ENCODE data around the gene NFATC2IP. TPM values are rescaled to one million over a fixed set of nuclear protein-coding genes. Genes with fewer than 3 reads are reported as not detected.
A peak's percentile ranks its signal among the peaks of the same experiment; 100 is the strongest.

The NFATC2IP gene
- total RNA-seq, 2 experiments from 2014 or later = 57.7 to 64.6 TPM

- intact Hi-C loops (cut with micrococcal nuclease) = loop anchor here (1.0 kb wide), 3 partner anchors 13 to 34 kb away; partner anchors contain the start of gene SPNS1
- H3K27me3 Mint-ChIP-seq = no peaks in the 10 kb centered on the region
- H3K36me3 Mint-ChIP-seq = no peaks in the 10 kb centered on the region
- H3K4me1 Mint-ChIP-seq (ENCODE audit: low read depth) = peaks cover 54% of the 10 kb centered on the region
- ChIA-PET POLR2A (interaction anchor here (0.6 to 1.9 kb wide), 8 partner anchors 9 to 67 kb away, joined by 3 to 18 read pairs (median 4); no protein-coding TSS in a partner anchor), CTCF (interaction anchor here (1.2 to 1.9 kb wide), 3 partner anchors 12 to 30 kb away, joined by 3 to 9 read pairs (median 3); no protein-coding TSS in a partner anchor)
- peak overlapping the region; percentile 34 for H3K4me3 Mint-ChIP-seq
- H3K9me3 Mint-ChIP-seq = no peaks in the 10 kb centered on the region
- peak; percentile 89 for DNase-seq
- peak overlapping the region; percentile 88 for H3K27ac Mint-ChIP-seq
Measured at GRCh38 chr16:29007730-29008593, 57.2 kb downstream of the NFATC2IP start.

GRCh38 chr16:29009050-29009837, 58.5 kb downstream of the NFATC2IP start:
- no peaks in the 10 kb centered on the region for H3K9me3 Mint-ChIP-seq
- ChIA-PET CTCF (interaction anchor here (1.4 to 1.9 kb wide), 2 partner anchors 11 to 31 kb away, joined by 3 to 9 read pairs; no protein-coding TSS in a partner anchor), POLR2A (interaction anchor here (1.5 to 1.9 kb wide), 3 partner anchors 12 to 20 kb away, joined by 4 to 18 read pairs (median 7); no protein-coding TSS in a partner anchor)
- peak overlapping the region; percentile 88 for H3K27ac Mint-ChIP-seq
- H3K27me3 Mint-ChIP-seq = no peaks in the 10 kb centered on the region
- H3K4me3 Mint-ChIP-seq = peak overlapping the region; percentile 31
- no peaks in the 10 kb centered on the region for H3K36me3 Mint-ChIP-seq
- peak; percentile 76 for DNase-seq
- H3K4me1 Mint-ChIP-seq (ENCODE audit: low read depth) = peaks cover 62% of the 10 kb centered on the region
- intact Hi-C loops (cut with micrococcal nuclease) = no loop called here

DNA sequence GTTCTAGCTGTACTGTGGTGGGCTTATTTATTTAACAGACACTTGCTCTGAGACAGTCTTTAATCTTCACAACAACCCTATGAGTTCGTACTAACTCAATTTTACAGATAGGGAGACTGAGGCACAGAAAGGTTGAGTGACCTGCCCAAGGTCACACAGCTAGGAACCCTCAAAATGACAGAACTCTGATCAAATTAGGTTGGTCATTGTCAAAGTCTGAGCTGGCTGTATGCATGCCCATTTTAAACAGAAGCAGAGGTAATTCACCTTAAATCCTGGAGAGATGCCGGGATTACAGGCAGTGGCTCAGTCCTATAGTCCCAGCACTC, 59.1 kb downstream of the NFATC2IP start:
- ChIA-PET CTCF (interaction anchor here (1.3 kb wide), 1 partner anchor 36 kb away, joined by 3 read pairs; no protein-coding TSS in a partner anchor), POLR2A (no interaction called here)
- no peak for DNase-seq
- no peaks in the 10 kb centered on the region for H3K9me3 Mint-ChIP-seq
- H3K4me3 Mint-ChIP-seq = no peak overlapping the region
- H3K36me3 Mint-ChIP-seq = no peaks in the 10 kb centered on the region
- intact Hi-C loops (cut with micrococcal nuclease) = no loop called here
- no peaks in the 10 kb centered on the region for H3K27me3 Mint-ChIP-seq
- peak overlapping the region; percentile 88 for H3K27ac Mint-ChIP-seq
- peaks cover 63% of the 10 kb centered on the region for H3K4me1 Mint-ChIP-seq (ENCODE audit: low read depth)

- DNase-seq = peak; percentile 39
- peaks cover 66% of the 10 kb centered on the region for H3K4me1 Mint-ChIP-seq (ENCODE audit: low read depth)
- POLR2A ChIA-PET = interaction anchor here (0.7 kb wide), 1 partner anchor 16 kb away, joined by 3 read pairs; no protein-coding TSS in a partner anchor
- no peaks in the 10 kb centered on the region for H3K27me3 Mint-ChIP-seq
- no peak overlapping the region for H3K27ac Mint-ChIP-seq
- H3K36me3 Mint-ChIP-seq = no peaks in the 10 kb centered on the region
- no peaks in the 10 kb centered on the region for H3K9me3 Mint-ChIP-seq
- CTCF ChIA-PET = interaction anchor here (0.6 to 1.7 kb wide), 4 partner anchors 9 to 1038 kb away, joined by 3 to 6 read pairs (median 4); no protein-coding TSS in a partner anchor
- intact Hi-C loops (cut with micrococcal nuclease) = no loop called here
- H3K4me3 Mint-ChIP-seq = no peak overlapping the region
Measured at GRCh38 chr16:29011112-29011511, 60.4 kb downstream of the NFATC2IP start.

DNA sequence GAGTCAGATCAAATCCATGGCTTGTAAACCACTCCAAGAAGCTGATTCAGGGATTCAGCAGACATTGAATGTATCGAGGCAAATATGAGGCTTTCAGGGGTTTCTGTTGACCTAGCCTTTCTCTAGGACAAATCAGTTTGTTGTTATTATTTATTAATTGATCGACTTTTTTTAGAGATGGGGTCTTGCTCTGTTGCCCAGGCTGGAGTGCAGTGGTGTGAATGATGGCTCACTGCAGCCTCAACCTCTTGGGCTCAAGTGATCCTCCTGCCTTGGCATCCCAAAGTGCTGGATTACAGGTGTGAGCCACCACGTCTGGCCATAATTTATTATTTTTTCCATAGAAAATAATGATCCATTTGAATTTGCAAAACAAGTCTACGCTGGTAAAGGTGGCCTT, 61.1 kb downstream of the NFATC2IP start:
- Mint-ChIP-seq H3K36me3 (no peaks in the 10 kb centered on the region), H3K27me3 (no peaks in the 10 kb centered on the region), H3K4me1 (ENCODE audit: low read depth) (peaks cover 68% of the 10 kb centered on the region), H3K27ac (peak overlapping the region; percentile 90), H3K4me3 (no peak overlapping the region), H3K9me3 (no peaks in the 10 kb centered on the region)
- ChIA-PET POLR2A (no interaction called here), CTCF (interaction anchor here (1.3 to 1.7 kb wide), 2 partner anchors 8 to 10 kb away, joined by 6 read pairs; no protein-coding TSS in a partner anchor)
- no peak for DNase-seq
- intact Hi-C loops (cut with micrococcal nuclease) = no loop called here

- no peaks in the 10 kb centered on the region for H3K9me3 Mint-ChIP-seq
- peaks cover 62% of the 10 kb centered on the region for H3K4me1 Mint-ChIP-seq (ENCODE audit: low read depth)
- no peaks in the 10 kb centered on the region for H3K27me3 Mint-ChIP-seq
- ChIA-PET CTCF (no interaction called here), POLR2A (interaction anchor here (0.7 to 1.1 kb wide), 2 partner anchors 23 to 26 kb away, joined by 3 read pairs; no protein-coding TSS in a partner anchor)
- H3K36me3 Mint-ChIP-seq = no peaks in the 10 kb centered on the region
- peak overlapping the region; percentile 90 for H3K27ac Mint-ChIP-seq
- peak; percentile 55 for DNase-seq
- intact Hi-C loops (cut with micrococcal nuclease) = loop anchor here (1.0 kb wide), 1 partner anchor 8 kb away; no protein-coding TSS in a partner anchor
- H3K4me3 Mint-ChIP-seq = no peak overlapping the region
Measured at GRCh38 chr16:29012913-29013553, 62.3 kb downstream of the NFATC2IP start.

DNA sequence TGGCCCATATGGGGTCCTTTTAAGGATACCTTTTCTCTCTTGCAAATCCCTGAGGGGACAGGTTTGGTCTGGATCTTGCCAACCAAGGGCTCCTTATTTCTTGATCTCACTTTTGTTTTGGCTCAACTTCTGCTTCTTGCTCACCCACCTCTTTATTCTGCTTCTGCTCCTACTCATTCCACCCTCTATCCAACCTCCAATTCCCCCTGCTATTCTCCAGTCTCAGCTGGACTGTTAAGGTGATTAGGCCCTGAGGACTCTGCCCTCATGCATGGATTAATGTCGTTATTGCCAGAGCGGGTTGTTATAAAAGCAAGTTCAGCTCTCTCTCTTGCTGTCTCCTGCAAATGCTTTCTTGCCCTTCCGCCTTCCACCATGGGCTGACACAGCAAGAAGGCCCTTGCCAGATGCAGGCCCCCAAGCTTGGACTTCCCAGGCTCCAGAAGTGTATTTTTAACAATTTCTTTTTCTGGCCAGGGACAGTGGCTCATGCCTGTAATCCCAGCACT, 63.9 kb downstream of the NFATC2IP start:
- ChIA-PET POLR2A (no interaction called here), CTCF (no interaction called here)
- Mint-ChIP-seq H3K27me3 (no peaks in the 10 kb centered on the region), H3K36me3 (no peaks in the 10 kb centered on the region), H3K4me1 (ENCODE audit: low read depth) (peaks cover 53% of the 10 kb centered on the region), H3K9me3 (no peaks in the 10 kb centered on the region), H3K27ac (peak overlapping the region; percentile 54), H3K4me3 (no peak overlapping the region)
- intact Hi-C loops (cut with micrococcal nuclease) = no loop called here
- no peak for DNase-seq

Other genes with a start within 250 kb of the NFATC2IP start
- gene EIF3C, start 239.5 kb upstream of the NFATC2IP start, total RNA-seq = 100 to 1,000 TPM; 795 to 817 TPM
- gene NPIPB9, start 199.2 kb upstream of the NFATC2IP start, total RNA-seq = under 1 TPM; 0.52 to 0.58 TPM
- 100 to 1,000 TPM; 260 to 277 TPM for gene ATXN2L, start 127.9 kb upstream of the NFATC2IP start, total RNA-seq
- 100 to 1,000 TPM; 221 TPM for gene TUFM, start 104.6 kb upstream of the NFATC2IP start, total RNA-seq
- gene SH2B1, start 87.1 kb upstream of the NFATC2IP start, total RNA-seq = 10 to 100 TPM; 32.3 to 34.9 TPM
- 1 to 10 TPM; 3.3 to 3.8 TPM for gene ATP2A1, start 72.4 kb upstream of the NFATC2IP start, total RNA-seq
- 10 to 100 TPM; 11.3 to 12.0 TPM for gene RABEP2, start 25.7 kb upstream of the NFATC2IP start, total RNA-seq
- gene CD19, start 19.0 kb upstream of the NFATC2IP start, total RNA-seq = under 1 TPM in 1 of 2 experiments, not detected in 1; 0.29 TPM
- gene SPNS1, start 23.8 kb downstream of the NFATC2IP start, total RNA-seq = 10 to 100 TPM; 11.3 to 12.0 TPM
- gene LAT, start 34.1 kb downstream of the NFATC2IP start, total RNA-seq = 100 to 1,000 TPM; 250 to 276 TPM

Data from activated CD4-positive, alpha-beta memory T cell treated with anti-CD3 and anti-CD28 coated beads for 36 hours (primary cell).